OCI-LY7 (cell line): ENCODE results near the gene ITPKA. TPM values are rescaled to one million over a fixed set of nuclear protein-coding genes. Genes with fewer than 3 reads are reported as not detected.

Experiments used
- BruUV-seq: library from RNA; stranded (reverse); fragments of 400-500 nt; replicated peaks from 2 replicates; lab custom pipeline; 2021; lab: Mats Ljungman, UMichigan
- CTCF ChIA-PET: fragments of 300-600 bp; sonication (Branson Sonifier 250); formaldehyde crosslinking; loops from one replicate; lab custom pipeline; 2022; ENCODE audit warnings: antibody characterized with exemption; ENCODE audit not compliant: unreplicated experiment; lab: Charles Lee
- POLR2A ChIA-PET: fragments of 300-600 bp; sonication (Branson Sonifier 250); formaldehyde crosslinking; loops from one replicate; lab custom pipeline; 2022; ENCODE audit warnings: antibody characterized with exemption; lab: Charles Lee
- DNase-seq: peaks from one replicate; pipeline ENCODE4 v3.0.0-alpha.2; 2015; ENCODE audit warnings: low spot score
- H2AFZ ChIP-seq: fragments of 200-600 bp; sonication (generic), shearing (Covaris generic); 2 replicates; pipeline ENCODE4 v1.6.1; 2014; ENCODE audit warnings: mild to moderate bottlenecking, antibody characterized with exemption, low read length, moderate library complexity
- H3K27ac ChIP-seq: fragments of 200-600 bp; sonication (generic); 2 replicates; pipeline ENCODE4 v1.5.1; 2014; ENCODE audit warnings: mixed run types, low read depth, mild to moderate bottlenecking, moderate library complexity, low read length, inconsistent platforms; ENCODE audit not compliant: poor library complexity, severe bottlenecking
- H3K36me3 ChIP-seq: fragments of 200-600 bp; sonication (generic); 2 replicates; pipeline ENCODE4 v1.6.1; 2014; ENCODE audit warnings: mild to moderate bottlenecking, antibody characterized with exemption, low read length, moderate library complexity, mixed read lengths; ENCODE audit not compliant: insufficient read depth
- H3K4me1 ChIP-seq: fragments of 200-600 bp; sonication (generic); 2 replicates; pipeline ENCODE4 v1.5.1; 2014; ENCODE audit warnings: mild to moderate bottlenecking, low read length; ENCODE audit not compliant: insufficient read depth, poor library complexity, severe bottlenecking
- H3K4me2 ChIP-seq: fragments of 200-600 bp; sonication (generic); 2 replicates; pipeline ENCODE4 v1.6.1; 2014; ENCODE audit warnings: mild to moderate bottlenecking, low read length
- H3K4me3 ChIP-seq: fragments of 200-600 bp; sonication (generic); 2 replicates; pipeline ENCODE4 v1.5.1; 2014; ENCODE audit warnings: mild to moderate bottlenecking, low read depth, low read length; ENCODE audit not compliant: poor library complexity, severe bottlenecking
- H3K79me2 ChIP-seq: fragments of 200-600 bp; sonication (generic); 2 replicates; pipeline ENCODE4 v1.6.1; 2016; ENCODE audit warnings: low read depth, mild to moderate bottlenecking, low read length, moderate library complexity, mixed read lengths; ENCODE audit not compliant: insufficient read depth
- H3K9me2 ChIP-seq: fragments of 200-600 bp; sonication (generic); 2 replicates; pipeline ENCODE4 v1.6.1; 2016; ENCODE audit warnings: mild to moderate bottlenecking, low read length, mixed read lengths; ENCODE audit not compliant: insufficient read depth
- H3K9me3 ChIP-seq: fragments of 200-600 bp; sonication (generic); 2 replicates; pipeline ENCODE4 v1.6.1; 2014; ENCODE audit warnings: mild to moderate bottlenecking, mixed run types, low read length, mixed read lengths
- H4K20me1 ChIP-seq: fragments of 200-600 bp; sonication (generic); 2 replicates; pipeline ENCODE4 v1.6.1; 2014; ENCODE audit warnings: mild to moderate bottlenecking, antibody characterized with exemption, low read length, moderate library complexity, mixed read lengths; ENCODE audit not compliant: insufficient read depth
- EZH2phosphoT487 ChIP-seq: fragments of 200-600 bp; sonication (generic); IDR thresholded peaks from 2 replicates; pipeline ENCODE4 v1.6.1; 2018; ENCODE audit warnings: low read depth, borderline replicate concordance, mild to moderate bottlenecking, mixed run types, antibody characterized with exemption, low read length, moderate library complexity, mixed read lengths
- intact Hi-C: fragments of 100-400 bp; cut with micrococcal nuclease; formaldehyde crosslinking; loops from one replicate; pipeline ENCODE4 v1.10.0; 2022; ENCODE audit not compliant: unreplicated experiment
- total RNA-seq, 2 experiments: library from RNA; depleted of rRNA in 1 of 2; stranded (reverse); fragments of >200 nt in 1 of 2; shearing (Covaris generic) in 1 of 2; gene quantifications; 2 replicates each; pipeline ENCODE4 v1.2.3, GENCODE V29; 2014 to 2022
- TF ChIP-seq, protein P1 (sequence below): fragments of 200-600 bp; sonication (generic); conservative IDR thresholded peaks from 2 replicates; pipeline ENCODE4 v1.5.1; 2014; ENCODE audit warnings: mild to moderate bottlenecking, antibody characterized with exemption, low read length, moderate library complexity, mixed read lengths

ITPKA gene
- total RNA-seq, 2 experiments from 2014 or later: not detected

DNA sequence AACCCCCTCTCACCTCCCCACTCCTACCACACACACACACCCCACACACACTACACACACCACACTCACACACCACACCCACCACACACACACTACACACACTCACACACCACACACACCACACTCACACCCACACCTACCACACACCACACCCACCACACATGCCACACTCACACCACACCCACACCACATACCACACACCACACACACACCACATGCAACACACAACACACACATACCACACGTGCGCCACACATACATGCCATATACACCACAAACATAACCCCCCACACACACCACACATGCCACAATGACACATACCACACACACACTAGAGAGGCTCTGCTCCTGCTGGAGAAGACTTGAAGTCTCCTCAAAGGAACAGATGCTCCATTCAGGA is 5.9 kb upstream of the ITPKA start:
- H3K4me3 ChIP-seq: no peak overlapping the region
- peaks cover 3% of the 10 kb centered on the region; the same call in 1 of the 2 replicates for H3K36me3 ChIP-seq
- peaks cover 3% of the 10 kb centered on the region for H3K4me1 ChIP-seq
- DNase-seq: no peak
- ChIA-PET CTCF (no interaction called here), POLR2A (no interaction called here)
- no peaks in the 10 kb centered on the region for H3K9me2 ChIP-seq
- H3K79me2 ChIP-seq: no peaks in the 10 kb centered on the region
- no peaks in the 10 kb centered on the region for H3K9me3 ChIP-seq
- no TSS peak for BruUV-seq
- no peak overlapping the region for H3K27ac ChIP-seq
- no peak overlapping the region for H2AFZ ChIP-seq
- TF ChIP-seq EZH2phosphoT487: no peak
- TF ChIP-seq, protein P1, sequence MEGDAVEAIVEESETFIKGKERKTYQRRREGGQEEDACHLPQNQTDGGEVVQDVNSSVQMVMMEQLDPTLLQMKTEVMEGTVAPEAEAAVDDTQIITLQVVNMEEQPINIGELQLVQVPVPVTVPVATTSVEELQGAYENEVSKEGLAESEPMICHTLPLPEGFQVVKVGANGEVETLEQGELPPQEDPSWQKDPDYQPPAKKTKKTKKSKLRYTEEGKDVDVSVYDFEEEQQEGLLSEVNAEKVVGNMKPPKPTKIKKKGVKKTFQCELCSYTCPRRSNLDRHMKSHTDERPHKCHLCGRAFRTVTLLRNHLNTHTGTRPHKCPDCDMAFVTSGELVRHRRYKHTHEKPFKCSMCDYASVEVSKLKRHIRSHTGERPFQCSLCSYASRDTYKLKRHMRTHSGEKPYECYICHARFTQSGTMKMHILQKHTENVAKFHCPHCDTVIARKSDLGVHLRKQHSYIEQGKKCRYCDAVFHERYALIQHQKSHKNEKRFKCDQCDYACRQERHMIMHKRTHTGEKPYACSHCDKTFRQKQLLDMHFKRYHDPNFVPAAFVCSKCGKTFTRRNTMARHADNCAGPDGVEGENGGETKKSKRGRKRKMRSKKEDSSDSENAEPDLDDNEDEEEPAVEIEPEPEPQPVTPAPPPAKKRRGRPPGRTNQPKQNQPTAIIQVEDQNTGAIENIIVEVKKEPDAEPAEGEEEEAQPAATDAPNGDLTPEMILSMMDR: no peak
- H3K4me2 ChIP-seq: no peak overlapping the region
- no peaks in the 10 kb centered on the region for H4K20me1 ChIP-seq
- intact Hi-C loops: no loop called here

DNA sequence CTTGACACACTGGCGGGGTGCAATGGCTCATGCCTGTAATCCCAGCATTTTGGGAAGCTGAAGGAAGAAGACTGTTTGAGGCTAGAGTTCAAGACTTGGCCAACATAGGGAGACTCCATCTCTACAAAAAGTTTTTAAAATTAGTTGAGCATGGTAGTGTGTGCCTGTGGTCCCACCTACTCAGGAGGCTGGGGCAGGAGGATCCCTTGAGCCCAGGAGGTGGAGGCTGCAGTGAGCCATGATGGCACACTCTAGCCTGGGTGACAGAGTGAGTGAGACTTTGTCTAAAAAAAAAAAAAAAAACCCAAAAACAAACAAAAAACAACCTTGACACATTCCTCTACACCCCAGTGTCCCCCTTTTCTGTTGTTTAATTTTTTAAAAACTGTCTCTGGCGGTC is 4.0 kb upstream of the ITPKA start:
- no peaks in the 10 kb centered on the region for H4K20me1 ChIP-seq
- no peak for TF ChIP-seq EZH2phosphoT487
- TF ChIP-seq, protein P1: no peak
- no peaks in the 10 kb centered on the region for H3K79me2 ChIP-seq
- H3K27ac ChIP-seq: no peak overlapping the region
- no TSS peak for BruUV-seq
- POLR2A ChIA-PET: no interaction called here
- no peaks in the 10 kb centered on the region for H3K9me3 ChIP-seq
- H3K36me3 ChIP-seq: no peaks in the 10 kb centered on the region
- H3K9me2 ChIP-seq: no peaks in the 10 kb centered on the region
- peaks cover 15% of the 10 kb centered on the region for H3K4me1 ChIP-seq
- H3K4me3 ChIP-seq: no peak overlapping the region
- H2AFZ ChIP-seq: no peak overlapping the region
- CTCF ChIA-PET: no interaction called here
- H3K4me2 ChIP-seq: no peak overlapping the region
- intact Hi-C loops: no loop called here
- no peak for DNase-seq

DNA sequence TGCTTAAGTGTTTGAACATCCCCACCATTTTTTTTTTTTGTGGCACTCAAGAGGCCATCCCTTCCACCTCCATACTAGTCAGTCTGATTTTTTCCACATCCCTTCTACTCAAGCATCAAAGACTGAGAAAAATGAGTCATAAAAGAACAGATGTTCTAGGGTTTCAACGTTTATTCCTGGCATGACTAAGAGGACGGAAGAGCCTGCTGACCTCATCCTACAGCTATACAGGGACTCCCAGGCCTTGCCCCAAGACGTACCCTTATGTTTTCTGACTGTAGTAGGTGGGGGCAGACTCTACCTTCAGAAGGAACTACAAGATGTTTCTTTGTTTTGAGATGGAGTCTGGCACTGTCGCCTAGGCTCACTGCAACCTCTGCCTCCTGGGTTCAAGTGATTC is 3.3 kb upstream of the ITPKA start:
- no peak for DNase-seq
- Histone ChIP-seq H4K20me1 (no peaks in the 10 kb centered on the region), H3K4me2 (no peak overlapping the region), H2AFZ (no peak overlapping the region), H3K27ac (no peak overlapping the region), H3K4me1 (peaks cover 22% of the 10 kb centered on the region), H3K9me2 (no peaks in the 10 kb centered on the region), H3K36me3 (no peaks in the 10 kb centered on the region), H3K4me3 (no peak overlapping the region), H3K9me3 (no peaks in the 10 kb centered on the region), H3K79me2 (no peaks in the 10 kb centered on the region)
- TF ChIP-seq EZH2phosphoT487: no peak
- TF ChIP-seq, protein P1: no peak
- POLR2A ChIA-PET: no interaction called here
- CTCF ChIA-PET: no interaction called here
- intact Hi-C loops: no loop called here
- no TSS peak for BruUV-seq
